NB4 (cell line): ENCODE data around the gene TMPRSS5.
A peak's percentile ranks its signal among the peaks of the same experiment; 100 is the strongest.

ENCODE experiments used
- DNase-seq: peaks from one replicate; pipeline ENCODE4 v3.0.0; 2010; ENCODE audit warnings: low read depth
- H3K4me3 ChIP-seq: one replicate; pipeline ENCODE4 v1.5.1; 2011; ENCODE audit warnings: mild to moderate bottlenecking, low read depth, low read length, moderate library complexity
- MYC ChIP-seq: IDR thresholded peaks from 2 replicates; pipeline ENCODE4 v1.6.1; 2011; ENCODE audit warnings: low read depth, low read length
- POLR2A ChIP-seq: IDR thresholded peaks from 2 replicates; pipeline ENCODE4 v1.6.1; 2011; ENCODE audit warnings: mild to moderate bottlenecking; ENCODE audit not compliant: insufficient read length; ENCODE audit errors: extremely low read depth
- TF ChIP-seq, protein P1 (sequence below): IDR thresholded peaks from 2 replicates; pipeline ENCODE4 v1.6.1; 2011; ENCODE audit warnings: low read depth, low read length
- TF ChIP-seq, protein P2 (sequence below): IDR thresholded peaks from one replicate; pipeline ENCODE4 v1.5.1; 2012; ENCODE audit warnings: low read depth, low read length

TMPRSS5 gene

GRCh38 chr11:113655771-113656170 lies 50.3 kb downstream of the TMPRSS5 start:
- H3K4me3 ChIP-seq, result no peak overlapping the region
- DNase-seq, result no peak
- no peak for TF ChIP-seq POLR2A
- TF ChIP-seq, protein P1, sequence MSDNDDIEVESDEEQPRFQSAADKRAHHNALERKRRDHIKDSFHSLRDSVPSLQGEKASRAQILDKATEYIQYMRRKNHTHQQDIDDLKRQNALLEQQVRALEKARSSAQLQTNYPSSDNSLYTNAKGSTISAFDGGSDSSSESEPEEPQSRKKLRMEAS, result no peak
- TF ChIP-seq, protein P2, sequence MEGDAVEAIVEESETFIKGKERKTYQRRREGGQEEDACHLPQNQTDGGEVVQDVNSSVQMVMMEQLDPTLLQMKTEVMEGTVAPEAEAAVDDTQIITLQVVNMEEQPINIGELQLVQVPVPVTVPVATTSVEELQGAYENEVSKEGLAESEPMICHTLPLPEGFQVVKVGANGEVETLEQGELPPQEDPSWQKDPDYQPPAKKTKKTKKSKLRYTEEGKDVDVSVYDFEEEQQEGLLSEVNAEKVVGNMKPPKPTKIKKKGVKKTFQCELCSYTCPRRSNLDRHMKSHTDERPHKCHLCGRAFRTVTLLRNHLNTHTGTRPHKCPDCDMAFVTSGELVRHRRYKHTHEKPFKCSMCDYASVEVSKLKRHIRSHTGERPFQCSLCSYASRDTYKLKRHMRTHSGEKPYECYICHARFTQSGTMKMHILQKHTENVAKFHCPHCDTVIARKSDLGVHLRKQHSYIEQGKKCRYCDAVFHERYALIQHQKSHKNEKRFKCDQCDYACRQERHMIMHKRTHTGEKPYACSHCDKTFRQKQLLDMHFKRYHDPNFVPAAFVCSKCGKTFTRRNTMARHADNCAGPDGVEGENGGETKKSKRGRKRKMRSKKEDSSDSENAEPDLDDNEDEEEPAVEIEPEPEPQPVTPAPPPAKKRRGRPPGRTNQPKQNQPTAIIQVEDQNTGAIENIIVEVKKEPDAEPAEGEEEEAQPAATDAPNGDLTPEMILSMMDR, result no peak
- TF ChIP-seq MYC, result no peak

GRCh38 chr11:113651023-113651422 lies 55.1 kb downstream of the TMPRSS5 start:
- H3K4me3 ChIP-seq, result no peak overlapping the region
- no peak for TF ChIP-seq POLR2A
- TF ChIP-seq MYC, result no peak
- TF ChIP-seq, protein P1, result no peak
- TF ChIP-seq, protein P2, result no peak
- DNase-seq, result no peak

GRCh38 chr11:113649311-113649710 lies 56.8 kb downstream of the TMPRSS5 start:
- no peak for TF ChIP-seq MYC
- TF ChIP-seq POLR2A, result no peak
- TF ChIP-seq, protein P2, result no peak
- TF ChIP-seq, protein P1, result no peak
- no peak for DNase-seq
- no peak overlapping the region for H3K4me3 ChIP-seq

DNA sequence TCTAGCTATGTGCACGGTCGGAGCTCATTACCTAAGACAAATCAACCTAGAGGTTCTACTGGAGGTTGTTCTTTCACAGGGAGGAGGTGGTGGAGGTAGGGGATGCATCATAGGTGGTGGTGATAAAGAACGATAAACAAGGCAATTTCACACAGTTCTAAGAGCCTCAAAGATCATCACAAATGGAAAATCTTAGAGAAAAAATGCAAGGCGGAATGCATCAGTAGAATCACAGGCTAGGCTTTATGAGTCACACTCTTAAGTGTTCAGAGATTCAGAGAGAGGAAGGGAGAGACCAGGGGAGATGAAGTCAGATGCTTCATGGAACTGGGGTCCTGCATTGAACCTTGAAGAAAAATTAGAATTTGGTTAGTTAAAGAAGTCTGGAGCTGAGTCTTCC lies 58.3 kb downstream of the TMPRSS5 start:
- DNase-seq, result no peak
- no peak for TF ChIP-seq MYC
- TF ChIP-seq, protein P1, result no peak
- H3K4me3 ChIP-seq, result no peak overlapping the region

DNA sequence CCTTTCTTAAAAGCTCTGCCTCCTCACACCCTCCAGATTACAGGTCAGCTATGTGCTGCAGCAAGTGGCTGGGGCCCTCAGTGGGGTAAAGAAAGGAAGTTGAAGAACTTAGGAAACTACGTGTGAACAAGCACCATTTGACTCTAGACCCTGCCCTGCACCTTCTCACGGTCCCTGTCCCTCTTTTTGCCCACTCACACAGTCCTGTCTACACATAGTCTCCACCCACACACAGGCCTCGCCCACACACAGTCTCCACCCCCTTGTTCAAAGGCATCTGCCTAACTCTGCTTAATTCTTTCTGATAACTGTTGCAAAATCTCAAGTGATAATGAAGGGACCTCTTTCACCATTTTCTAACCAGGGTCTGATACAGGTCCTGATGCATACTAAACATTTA lies 59.0 kb downstream of the TMPRSS5 start:
- H3K4me3 ChIP-seq, result no peak overlapping the region
- TF ChIP-seq, protein P2, result no peak
- TF ChIP-seq POLR2A (no peak), MYC (no peak)
- TF ChIP-seq, protein P1, result no peak
- DNase-seq, result peak; percentile 16

GRCh38 chr11:113645593-113646349 lies 60.3 kb downstream of the TMPRSS5 start:
- TF ChIP-seq, protein P2, result no peak
- no peak for TF ChIP-seq MYC
- TF ChIP-seq, protein P1, result no peak
- no peak for TF ChIP-seq POLR2A
- DNase-seq, result no peak
- no peak overlapping the region for H3K4me3 ChIP-seq
